HEK293T (cell line): ENCODE measurements around the gene TEDC1.

Source experiments
- ARNT ChIP-seq: fragments of 450-650 bp; IDR thresholded peaks from 2 replicates; pipeline ENCODE4 v1.6.1; 2017; ENCODE audit warnings: mild to moderate bottlenecking
- BHLHE40 ChIP-seq: fragments of 450-650 bp; IDR thresholded peaks from 2 replicates; pipeline ENCODE4 v1.6.1; 2016; ENCODE audit warnings: mild to moderate bottlenecking, moderate library complexity, borderline replicate concordance
- ELF4 ChIP-seq: fragments of 450-650 bp; IDR thresholded peaks from 2 replicates; pipeline ENCODE4 v1.6.1; 2017; ENCODE audit warnings: antibody characterized with exemption
- FOXA1 ChIP-seq: fragments of 450-650 bp; IDR thresholded peaks from 2 replicates; pipeline ENCODE4 v1.6.1; 2016; ENCODE audit warnings: mild to moderate bottlenecking
- FOXK2 ChIP-seq: fragments of 450-650 bp; IDR thresholded peaks from 2 replicates; pipeline ENCODE4 v1.6.1; 2016; ENCODE audit warnings: mild to moderate bottlenecking
- FOXM1 ChIP-seq: fragments of 450-650 bp; IDR thresholded peaks from 2 replicates; pipeline ENCODE4 v1.6.1; 2017; ENCODE audit warnings: mild to moderate bottlenecking, borderline replicate concordance
- L3MBTL2 ChIP-seq: fragments of 450-650 bp; conservative IDR thresholded peaks from 2 replicates; pipeline ENCODE4 v1.6.1; 2016; ENCODE audit warnings: mild to moderate bottlenecking
- LEF1 ChIP-seq: fragments of 450-650 bp; IDR thresholded peaks from 2 replicates; pipeline ENCODE4 v1.6.1; 2017; ENCODE audit warnings: mild to moderate bottlenecking, borderline replicate concordance
- NFRKB ChIP-seq: fragments of 450-650 bp; IDR thresholded peaks from 2 replicates; pipeline ENCODE4 v1.6.1; 2016; ENCODE audit warnings: mild to moderate bottlenecking, moderate library complexity
- PKNOX1 ChIP-seq: fragments of 450-650 bp; IDR thresholded peaks from 2 replicates; pipeline ENCODE4 v1.6.1; 2016
- SP1 ChIP-seq: fragments of 450-650 bp; IDR thresholded peaks from 2 replicates; pipeline ENCODE4 v1.6.1; 2017
- SUZ12 ChIP-seq: fragments of 450-650 bp; IDR thresholded peaks from 2 replicates; pipeline ENCODE4 v1.6.1; 2016; ENCODE audit warnings: mild to moderate bottlenecking
- TARDBP ChIP-seq: fragments of 450-650 bp; IDR thresholded peaks from 2 replicates; pipeline ENCODE4 v1.6.1; 2016
- ZNF384 ChIP-seq: fragments of 450-650 bp; IDR thresholded peaks from 2 replicates; pipeline ENCODE4 v1.6.1; 2016

- TF ChIP-seq ELF4 = no peak
- no peak for TF ChIP-seq TARDBP
- no peak for TF ChIP-seq FOXA1
- TF ChIP-seq BHLHE40 = no peak
- no peak for TF ChIP-seq NFRKB
- TF ChIP-seq PKNOX1 = no peak
- TF ChIP-seq FOXK2 = no peak
- no peak for TF ChIP-seq FOXM1
- TF ChIP-seq SUZ12 = no peak
- TF ChIP-seq ZNF384 = no peak
- no peak for TF ChIP-seq ARNT
- no peak for TF ChIP-seq L3MBTL2
- no peak for TF ChIP-seq SP1
- TF ChIP-seq LEF1 = no peak
Observed at GRCh38 chr14:105478398-105479251, 12.4 kb upstream of the TEDC1 start.
